MM.1S (cell line): ENCODE data around the gene COLQ.

ENCODE experiments used
- DNase-seq: peaks from one replicate; pipeline ENCODE4 v3.0.0-alpha.2; 2015
- H2AFZ ChIP-seq: fragments of 300-600 bp; sonication (generic); 2 replicates; pipeline ENCODE4 v1.6.0; 2016; ENCODE audit warnings: antibody characterized with exemption, low read length
- H3F3A ChIP-seq: fragments of 300-600 bp; sonication (generic); 2 replicates; pipeline ENCODE4 v1.6.1; 2016; ENCODE audit warnings: mild to moderate bottlenecking, antibody characterized with exemption, low read length, moderate library complexity, mixed read lengths; ENCODE audit not compliant: insufficient read depth
- H3K27ac ChIP-seq: fragments of 300-600 bp; sonication (generic); 2 replicates; pipeline ENCODE4 v1.5.1; 2016; ENCODE audit warnings: mild to moderate bottlenecking, low read length
- H3K27me3 ChIP-seq: fragments of 300-600 bp; sonication (generic); replicated peaks from 2 replicates; pipeline ENCODE4 v1.6.0; 2016; ENCODE audit warnings: low read length; ENCODE audit not compliant: insufficient read depth
- H3K36me3 ChIP-seq: fragments of 300-600 bp; sonication (generic); replicated peaks from 2 replicates; pipeline ENCODE4 v1.6.1; 2016; ENCODE audit warnings: mild to moderate bottlenecking, low read length, mixed read lengths; ENCODE audit not compliant: insufficient read depth
- H3K4me1 ChIP-seq: fragments of 300-600 bp; sonication (generic); 2 replicates; pipeline ENCODE4 v1.6.1; 2016; ENCODE audit warnings: low read length, mixed read lengths
- H3K4me2 ChIP-seq: fragments of 300-600 bp; sonication (generic); 2 replicates; pipeline ENCODE4 v1.6.0; 2016; ENCODE audit warnings: low read depth, low read length
- H3K4me3 ChIP-seq: fragments of 300-600 bp; sonication (generic); 2 replicates; pipeline ENCODE4 v1.5.1; 2016; ENCODE audit warnings: low read length, mixed read lengths
- H3K79me2 ChIP-seq: fragments of 300-600 bp; sonication (generic); 2 replicates; pipeline ENCODE4 v1.6.1; 2016; ENCODE audit warnings: mixed run types, low read length, mixed read lengths
- H3K9ac ChIP-seq: fragments of 300-600 bp; sonication (generic); 2 replicates; pipeline ENCODE4 v1.6.1; 2016; ENCODE audit warnings: low read length, mixed read lengths
- H3K9me2 ChIP-seq: fragments of 300-600 bp; sonication (generic); replicated peaks from 2 replicates; pipeline ENCODE4 v1.6.1; 2016; ENCODE audit warnings: mild to moderate bottlenecking, low read length, mixed read lengths; ENCODE audit not compliant: insufficient read depth
- H3K9me3 ChIP-seq: fragments of 300-600 bp; sonication (generic); replicated peaks from 2 replicates; pipeline ENCODE4 v1.6.1; 2016; ENCODE audit warnings: mild to moderate bottlenecking, low read length, mixed read lengths; ENCODE audit not compliant: insufficient read depth
- H4K20me1 ChIP-seq: fragments of 300-600 bp; sonication (generic); 2 replicates; pipeline ENCODE4 v1.6.1; 2016; ENCODE audit warnings: mild to moderate bottlenecking, low read length, moderate library complexity, mixed read lengths; ENCODE audit not compliant: insufficient read depth
- CTCF ChIP-seq: fragments of 300-600 bp; sonication (generic); IDR thresholded peaks from 2 replicates; pipeline ENCODE4 v1.5.1; 2016; ENCODE audit warnings: antibody characterized with exemption, low read length, mixed read lengths
- EZH2 ChIP-seq: fragments of 300-600 bp; sonication (generic); optimal IDR thresholded peaks from 2 replicates; pipeline ENCODE3; 2017; ENCODE audit warnings: low read depth, mild to moderate bottlenecking, antibody characterized with exemption, low read length, mixed read lengths
- EZH2phosphoT487 ChIP-seq: fragments of 300-600 bp; sonication (generic); IDR thresholded peaks from 2 replicates; pipeline ENCODE4 v1.6.1; 2018; ENCODE audit warnings: antibody characterized with exemption, low read length

The COLQ gene

DNA sequence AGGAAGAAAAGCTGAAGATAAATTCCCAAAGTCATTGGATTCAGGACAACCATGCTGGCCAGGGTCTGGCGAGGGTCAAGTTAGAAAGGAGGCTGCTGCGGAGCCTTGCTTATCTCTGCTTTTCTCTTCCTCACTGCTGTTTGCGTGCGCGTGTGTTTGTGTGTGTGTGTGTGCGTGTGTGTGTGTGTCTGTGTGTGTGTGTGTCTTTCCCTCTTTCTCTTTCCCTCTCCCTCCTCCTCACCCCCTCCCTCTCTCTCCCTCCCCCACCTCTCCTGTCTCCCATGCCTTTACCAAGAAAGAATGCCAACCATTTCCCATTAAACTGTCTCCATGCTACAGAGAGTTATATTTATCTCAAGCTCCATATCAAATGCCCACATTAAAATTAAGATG is at the start of gene COLQ:
COLQ (minus strand) TSS at position 134 of the 393 bp plus-strand sequence; CDS start at position 53, 81 bp downstream.
- H3K27me3 ChIP-seq = no peaks in the 10 kb centered on the region
- TF ChIP-seq EZH2phosphoT487 = no peak
- TF ChIP-seq EZH2 = no peak
- TF ChIP-seq CTCF = no peak
- no peaks in the 10 kb centered on the region for H3K9me3 ChIP-seq
- H3K9me2 ChIP-seq = no peaks in the 10 kb centered on the region
- H3K79me2 ChIP-seq = no peaks in the 10 kb centered on the region
- H3K4me3 ChIP-seq = no peak within 1 kb of the TSS
- H3K9ac ChIP-seq = no peak within 1 kb of the TSS
- no peaks in the 10 kb centered on the region for H3K36me3 ChIP-seq
- H4K20me1 ChIP-seq = no peaks in the 10 kb centered on the region
- H2AFZ ChIP-seq = no peak within 1 kb of the TSS
- no peak for DNase-seq
- H3K4me2 ChIP-seq = no peak within 1 kb of the TSS
- no peak within 1 kb of the TSS for H3K27ac ChIP-seq
- no peaks in the 10 kb centered on the region for H3F3A ChIP-seq
- no peaks in the 10 kb centered on the region for H3K4me1 ChIP-seq

- H3K9ac ChIP-seq = no peak overlapping the region
- TF ChIP-seq CTCF (no peak), EZH2phosphoT487 (no peak), EZH2 (no peak)
- no peaks in the 10 kb centered on the region for H3K79me2 ChIP-seq
- no peaks in the 10 kb centered on the region for H3K9me2 ChIP-seq
- no peaks in the 10 kb centered on the region for H3K9me3 ChIP-seq
- no peak overlapping the region for H3K4me3 ChIP-seq
- H3K4me1 ChIP-seq = no peaks in the 10 kb centered on the region
- no peak overlapping the region for H3K4me2 ChIP-seq
- no peaks in the 10 kb centered on the region for H4K20me1 ChIP-seq
- no peak overlapping the region for H2AFZ ChIP-seq
- H3K27me3 ChIP-seq = no peaks in the 10 kb centered on the region
- 0 out of 2 replicates have a peak, but pooled peaks cover 2% of the 10 kb centered on the region for H3K36me3 ChIP-seq
- no peak for DNase-seq
- no peaks in the 10 kb centered on the region for H3F3A ChIP-seq
- no peak overlapping the region for H3K27ac ChIP-seq
Observed at GRCh38 chr3:15563190-15563589, 41.7 kb upstream of the COLQ start.

DNA sequence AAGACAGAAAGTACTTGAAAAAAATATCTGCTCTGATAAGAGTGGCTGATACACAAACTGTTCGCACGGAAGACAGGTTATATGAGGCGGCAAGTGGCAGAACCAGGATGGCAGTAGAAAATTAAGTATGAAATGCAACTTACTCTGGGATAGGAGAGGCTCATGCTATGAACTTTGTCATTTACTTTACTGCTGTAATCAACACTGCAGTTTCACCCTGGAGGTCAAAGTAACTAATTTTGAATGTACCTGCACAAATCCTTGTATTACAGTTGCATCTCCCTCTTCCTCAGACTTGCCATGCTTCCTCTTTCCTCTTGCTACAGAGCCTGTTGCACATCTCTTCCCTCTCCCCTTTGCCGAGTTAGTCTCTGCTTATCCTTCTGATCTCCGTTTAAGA is 41.1 kb upstream of the COLQ start:
- Histone ChIP-seq H3K27ac (no peak overlapping the region), H3K9ac (no peak overlapping the region), H4K20me1 (no peaks in the 10 kb centered on the region), H3K4me3 (no peak overlapping the region), H3K4me2 (no peak overlapping the region), H3K27me3 (no peaks in the 10 kb centered on the region), H3K9me3 (no peaks in the 10 kb centered on the region), H2AFZ (no peak overlapping the region), H3K79me2 (no peaks in the 10 kb centered on the region), H3K9me2 (no peaks in the 10 kb centered on the region), H3K36me3 (0 out of 2 replicates have a peak, but pooled peaks cover 2% of the 10 kb centered on the region), H3K4me1 (0 out of 2 replicates have a peak, but pooled peaks cover 2% of the 10 kb centered on the region), H3F3A (no peaks in the 10 kb centered on the region)
- TF ChIP-seq EZH2 (no peak), CTCF (no peak), EZH2phosphoT487 (no peak)
- no peak for DNase-seq
